ENCODE measurements around the gene CYP1B1.
"Not testable (repeated sequence)": the region's sequence is repeated elsewhere in the genome, so short reads cannot be mapped to it uniquely, and the experiment has no call there.

CYP1B1 gene

DNA sequence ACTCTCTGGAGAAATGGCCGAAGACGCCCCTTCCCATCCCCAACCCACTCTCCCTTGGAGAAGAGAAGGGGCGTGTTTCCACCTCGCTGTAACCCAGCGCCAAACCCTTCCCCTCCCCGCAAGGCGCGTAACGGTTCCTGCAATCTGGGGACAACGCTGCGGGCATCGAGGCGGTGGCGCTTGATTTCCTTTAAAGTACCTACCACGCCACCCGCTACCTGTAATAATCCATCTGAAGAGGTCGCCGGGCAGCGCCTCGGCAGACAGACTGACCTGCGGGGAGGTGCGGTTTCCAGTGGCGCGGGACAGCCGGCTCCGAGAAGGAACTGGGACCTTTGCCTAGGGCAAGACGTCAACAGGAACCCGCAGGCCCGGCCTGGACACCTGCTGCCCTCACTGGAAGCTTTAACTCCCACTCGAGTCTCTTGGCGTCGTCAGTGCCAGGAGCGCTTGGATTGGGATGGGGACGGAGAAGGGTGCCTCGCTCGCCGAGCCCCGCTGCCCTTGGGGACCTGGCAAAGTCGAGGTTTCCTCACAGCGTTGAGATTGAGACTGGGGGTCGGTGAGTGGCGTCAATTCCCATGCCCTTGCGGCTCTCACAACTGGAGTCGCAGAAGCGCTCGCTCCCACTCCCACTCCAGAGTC, at the start of gene CYP1B1:
CYP1B1 (minus strand) TSS at position 645 of the 645 bp plus-strand sequence. CDS start 763 bp downstream, outside the sequence.
- peak; percentile 5 for DNase-seq

DNA sequence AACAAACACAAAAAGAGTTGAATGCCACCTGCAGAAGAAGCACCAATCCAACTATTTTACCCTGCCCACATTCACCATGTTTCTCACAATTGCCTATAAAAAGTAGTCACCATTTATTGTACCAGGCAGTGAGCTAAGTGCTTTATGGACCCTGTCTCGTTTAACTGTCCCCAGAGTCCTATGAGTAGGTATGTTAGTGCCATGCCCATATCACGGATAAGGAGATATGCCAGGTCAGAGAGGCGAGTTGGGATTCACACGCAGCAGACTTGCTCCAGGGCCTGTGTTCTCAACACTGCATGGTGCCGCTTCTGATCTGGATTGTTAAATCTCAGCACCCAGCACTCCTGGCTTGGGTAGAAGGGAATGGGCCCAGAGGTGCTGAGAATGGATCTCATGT, 49.1 kb upstream of the CYP1B1 start:
- no peak for DNase-seq

DNA sequence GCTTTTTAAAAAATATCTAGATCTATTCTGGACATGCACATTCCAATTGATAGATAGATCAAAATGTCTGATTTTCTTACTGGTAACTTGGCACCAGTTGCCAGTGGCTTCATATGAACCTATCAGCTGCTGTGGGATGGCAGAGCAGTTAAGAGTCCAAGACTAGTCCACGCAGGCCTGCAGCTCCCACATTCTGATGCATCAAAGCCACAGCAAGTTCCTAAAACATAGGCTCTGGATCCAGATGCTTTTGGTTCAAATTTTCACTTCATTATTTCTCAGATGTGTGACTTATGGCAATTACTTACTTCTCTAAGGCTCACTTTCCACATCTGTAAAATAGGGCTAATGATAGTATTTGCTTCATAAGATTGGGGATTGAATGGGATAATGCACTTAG, 48.0 kb upstream of the CYP1B1 start:
- no peak for DNase-seq

DNA sequence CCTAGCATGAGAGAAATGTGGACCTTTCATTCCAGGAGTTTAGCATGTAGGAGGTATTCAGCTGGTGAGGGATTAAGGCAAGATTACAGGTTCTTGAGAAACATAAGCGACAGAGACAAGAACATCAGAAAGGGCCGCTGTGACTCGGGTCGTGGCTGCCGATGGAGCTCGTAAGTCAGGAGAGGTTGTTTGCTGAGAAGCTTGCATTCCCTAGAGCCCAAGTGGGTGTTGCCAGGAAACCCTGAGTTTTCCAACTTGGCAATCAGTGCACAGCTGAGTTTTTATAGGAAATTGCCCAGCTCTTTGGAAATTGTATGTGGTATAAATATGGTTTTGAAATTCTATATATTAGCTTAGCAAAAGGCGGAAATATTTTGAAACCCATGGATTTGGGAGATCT, 46.4 kb upstream of the CYP1B1 start:
- DNase-seq = no peak

DNA sequence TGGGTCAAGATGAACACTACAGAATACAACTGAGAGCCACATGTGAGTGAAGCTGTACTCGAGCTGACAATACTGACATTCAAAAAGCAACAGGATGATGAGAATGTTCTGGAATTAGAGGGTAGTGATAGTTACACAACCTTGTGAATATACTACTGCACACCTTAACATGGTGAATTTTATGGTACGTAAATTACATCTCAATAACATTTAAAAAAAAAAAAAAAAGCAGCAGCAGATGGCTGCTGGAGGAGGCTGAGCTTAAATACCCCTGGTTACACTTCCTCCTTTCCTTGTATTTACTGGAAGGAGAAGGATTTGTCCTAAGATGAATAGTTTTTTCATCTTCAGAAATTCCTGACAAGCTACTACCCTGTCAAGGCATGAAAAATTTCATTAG, 45.5 kb upstream of the CYP1B1 start:
- DNase-seq = no peak

DNA sequence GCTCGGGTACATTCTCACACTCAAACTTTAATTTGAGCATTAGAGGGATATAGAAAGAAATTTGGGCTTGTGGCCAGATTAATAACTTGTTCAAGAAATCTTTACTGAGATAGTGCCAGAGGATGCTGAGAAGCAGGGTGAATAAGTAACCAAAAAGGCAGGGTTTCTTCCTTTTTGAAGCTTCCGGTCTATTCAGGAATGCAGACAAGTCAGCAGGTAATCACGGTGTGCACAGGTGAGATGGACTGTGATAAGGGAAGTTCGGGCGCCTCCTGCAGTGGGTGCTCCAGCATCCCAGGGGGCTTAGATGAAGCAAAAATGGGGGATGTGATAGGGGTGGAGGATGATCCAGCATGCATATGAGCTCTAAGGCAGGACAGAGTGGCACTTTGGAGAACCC, 44.9 kb upstream of the CYP1B1 start:
- DNase-seq = no peak

DNA sequence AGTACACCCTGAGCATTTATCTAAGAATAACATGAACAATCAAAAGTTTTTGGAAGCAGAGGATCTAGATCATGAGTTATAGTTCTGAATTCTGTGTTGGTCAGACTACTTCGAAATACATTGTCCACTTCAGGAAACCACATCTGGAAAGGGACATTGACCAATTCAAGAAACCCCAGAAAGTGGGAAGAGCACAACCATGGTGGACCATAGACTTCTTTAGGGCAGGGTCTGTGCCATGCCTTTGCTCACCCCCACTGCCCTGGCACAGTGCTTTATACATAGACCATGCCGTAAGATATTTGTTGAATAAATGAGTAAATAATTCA, 44.3 kb upstream of the CYP1B1 start:
- no peak for DNase-seq

DNA sequence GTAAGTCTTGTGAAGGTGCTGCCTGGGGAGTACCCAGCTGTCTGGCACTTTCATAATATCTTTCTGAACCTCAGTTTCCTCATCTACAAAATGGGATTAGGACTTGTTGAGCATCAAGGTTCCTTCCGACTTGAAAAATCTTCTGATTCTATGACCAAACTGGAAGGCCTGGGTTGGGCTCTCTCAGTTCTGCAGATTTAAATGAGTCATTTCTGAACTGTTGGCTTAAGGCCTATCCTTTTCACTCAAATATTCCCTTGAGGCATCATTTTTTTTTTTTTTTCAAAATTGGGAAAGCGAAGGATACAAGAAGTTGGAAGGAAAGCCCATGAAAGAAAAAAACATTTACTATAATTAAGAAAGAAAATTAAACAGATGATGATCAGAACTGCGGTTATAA, 40.8 kb upstream of the CYP1B1 start:
- no peak for DNase-seq

DNA sequence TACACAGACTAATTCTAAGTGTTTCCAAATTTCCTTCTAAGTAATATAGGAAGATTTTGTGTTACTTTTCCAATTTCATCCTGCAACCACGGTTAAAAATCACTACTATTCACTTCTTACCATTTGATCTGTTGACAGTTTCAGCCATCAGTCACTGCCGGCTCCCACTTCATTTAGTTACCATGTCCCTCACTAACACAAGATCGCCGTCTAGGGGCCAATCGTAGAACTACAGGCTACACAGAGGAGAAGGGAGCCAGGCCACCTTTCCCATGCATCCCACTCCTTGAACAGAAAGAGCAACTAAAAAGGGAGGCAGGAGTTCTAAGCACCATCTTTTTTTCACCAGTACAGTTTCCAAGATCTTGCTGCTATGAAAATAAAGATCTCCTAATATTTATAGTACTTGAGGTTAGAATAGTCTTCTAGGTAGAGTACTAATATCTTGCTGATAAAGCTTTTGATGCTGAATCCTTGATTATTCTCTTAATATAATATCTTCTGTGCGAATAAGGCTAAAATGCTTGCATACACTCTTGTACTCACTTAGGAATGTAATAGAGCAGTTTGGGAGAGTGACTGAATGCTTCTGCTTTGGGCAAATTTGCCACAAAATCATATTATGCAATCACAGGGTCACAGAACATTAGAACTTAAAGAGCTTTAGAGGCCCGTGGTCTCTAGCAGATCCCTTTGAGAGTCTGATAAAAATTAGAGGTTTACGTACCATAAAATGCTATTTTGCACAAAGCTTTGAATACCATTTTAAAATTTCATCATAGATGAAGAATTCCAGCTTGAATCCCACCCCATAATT, 39.5 kb upstream of the CYP1B1 start:
- DNase-seq = peak; percentile 70

DNA sequence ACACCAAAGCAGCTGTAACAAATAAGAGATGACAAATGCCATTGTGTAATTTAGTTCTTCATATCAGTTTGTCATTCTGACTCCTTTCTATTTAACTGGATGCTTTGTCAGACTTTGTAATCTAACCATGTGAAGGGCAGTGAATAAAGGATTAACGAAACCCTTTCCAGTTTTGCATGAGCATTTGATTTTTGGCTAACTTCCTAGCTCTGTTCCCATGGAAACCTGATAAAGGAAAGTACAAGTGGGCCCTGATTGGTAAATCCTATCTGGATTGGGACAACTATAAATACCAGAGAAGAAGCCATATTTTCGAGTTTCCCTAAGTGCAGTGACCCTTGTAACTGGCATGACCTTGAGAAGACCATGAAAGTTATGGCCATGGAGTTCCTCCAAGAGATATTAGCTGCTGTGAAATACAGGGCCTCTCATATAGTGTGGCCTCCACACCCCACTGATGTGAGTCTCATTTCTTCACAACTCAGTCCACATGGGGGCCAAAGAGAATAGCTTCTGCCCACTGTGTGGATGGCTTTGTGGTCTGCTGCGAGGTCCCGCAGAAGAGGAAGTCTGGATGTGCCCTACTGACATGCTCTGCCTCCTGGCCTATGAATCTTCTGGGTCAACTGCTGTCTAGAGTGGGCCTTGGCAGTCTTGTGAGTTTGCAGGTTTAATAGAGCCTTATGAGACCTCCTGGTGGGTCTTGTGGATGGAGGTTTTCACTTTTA, 38.2 kb upstream of the CYP1B1 start:
- DNase-seq = no peak

DNA sequence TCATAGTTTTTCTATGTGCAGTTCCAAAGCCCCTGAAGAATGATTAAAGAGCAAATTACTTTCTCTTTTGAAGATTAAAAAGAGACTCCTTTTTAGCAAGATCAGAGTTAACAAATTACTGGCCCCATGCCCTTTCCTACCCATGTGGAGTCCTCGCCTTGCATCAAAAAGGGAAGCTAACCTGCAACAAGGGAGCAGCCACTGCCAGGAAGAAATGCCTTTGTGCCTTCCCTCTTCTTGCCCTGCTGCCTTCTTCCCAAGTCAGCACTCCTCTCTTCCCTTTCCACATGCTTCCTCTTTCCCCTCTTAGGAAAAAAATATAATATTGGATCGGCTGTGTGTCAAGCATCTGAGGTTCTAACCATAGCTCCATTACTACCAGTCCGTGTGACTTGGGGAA, 37.1 kb upstream of the CYP1B1 start:
- no peak for DNase-seq

DNA sequence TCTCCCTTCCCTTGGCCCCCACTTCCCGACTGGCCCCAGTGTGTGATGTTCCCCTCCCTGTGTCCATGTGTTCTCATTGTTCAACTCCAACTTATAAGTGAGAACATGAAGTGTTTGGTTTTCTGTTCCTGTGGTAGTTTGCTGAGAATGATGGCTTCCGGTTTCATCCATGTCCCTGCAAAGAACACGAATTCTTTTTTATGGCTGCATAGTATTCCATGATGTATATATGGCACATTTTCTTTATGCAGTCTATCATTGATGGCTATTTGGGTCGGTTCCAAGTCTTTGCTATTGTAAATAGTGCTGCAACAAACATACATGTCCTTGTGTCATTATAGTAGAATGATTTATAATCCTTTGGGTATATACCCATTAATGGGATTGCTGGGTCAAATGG, 35.4 kb upstream of the CYP1B1 start:
- not testable (repeated sequence) for DNase-seq

DNA sequence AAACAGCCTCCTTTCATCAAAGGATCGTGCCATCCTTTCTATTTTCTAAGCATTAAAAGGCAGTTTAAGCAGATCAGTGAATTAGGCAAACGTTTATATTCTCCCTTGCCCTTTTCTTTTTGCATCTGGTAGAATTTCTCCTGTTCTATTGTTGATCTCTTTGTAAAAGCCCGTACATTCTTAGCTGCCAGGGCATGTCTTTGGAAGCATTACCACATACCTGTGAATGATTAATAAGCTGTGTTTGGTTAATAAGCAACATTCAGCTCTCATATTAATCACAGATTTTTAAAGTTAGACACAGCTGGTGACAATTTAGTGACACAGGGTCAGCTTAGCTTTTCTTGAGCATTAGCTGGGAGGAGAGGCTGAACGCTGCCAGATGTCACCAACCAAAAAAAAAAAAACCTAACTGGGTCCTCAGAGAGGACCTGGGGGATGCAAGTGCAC, 33.8 kb upstream of the CYP1B1 start:
- DNase-seq = no peak

DNA sequence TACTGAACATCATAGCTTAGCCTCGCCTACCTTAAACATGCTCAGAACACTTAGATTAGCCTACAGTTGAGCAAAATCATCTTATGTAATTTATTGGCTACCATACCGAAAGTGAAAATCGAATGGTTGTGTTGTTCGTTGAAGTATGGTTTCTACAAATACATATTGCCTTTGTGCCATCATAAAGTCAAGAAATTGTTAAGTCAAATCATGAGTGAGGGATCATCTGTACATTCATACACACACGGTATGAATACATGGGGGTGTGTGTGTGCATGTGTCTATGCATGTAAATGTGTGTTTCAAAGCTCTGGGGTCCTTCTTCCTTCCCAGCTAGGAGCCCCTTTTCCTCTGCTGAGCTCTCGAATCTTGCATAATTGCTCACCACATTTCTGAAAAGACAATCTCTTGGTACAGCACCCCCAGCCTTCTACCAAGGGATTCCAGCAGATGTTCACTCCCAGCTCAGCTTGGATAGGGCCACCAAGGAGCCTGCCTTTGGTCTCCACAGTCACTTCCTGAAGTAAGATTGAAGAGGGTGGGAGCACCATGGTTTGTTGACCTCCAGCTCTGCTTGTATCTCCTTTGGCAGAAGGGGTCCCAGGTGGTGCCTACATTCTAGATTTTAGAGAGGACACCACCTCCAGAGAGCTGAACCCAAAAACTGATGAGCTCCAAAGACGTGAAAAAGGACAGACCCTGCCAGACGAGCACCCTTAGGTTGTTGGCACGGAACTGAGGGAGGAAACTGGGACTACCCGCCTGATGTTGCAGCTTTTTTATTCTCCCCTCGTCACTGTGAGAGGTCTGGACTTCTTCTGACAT, 33.2 kb upstream of the CYP1B1 start:
- DNase-seq = no peak

DNA sequence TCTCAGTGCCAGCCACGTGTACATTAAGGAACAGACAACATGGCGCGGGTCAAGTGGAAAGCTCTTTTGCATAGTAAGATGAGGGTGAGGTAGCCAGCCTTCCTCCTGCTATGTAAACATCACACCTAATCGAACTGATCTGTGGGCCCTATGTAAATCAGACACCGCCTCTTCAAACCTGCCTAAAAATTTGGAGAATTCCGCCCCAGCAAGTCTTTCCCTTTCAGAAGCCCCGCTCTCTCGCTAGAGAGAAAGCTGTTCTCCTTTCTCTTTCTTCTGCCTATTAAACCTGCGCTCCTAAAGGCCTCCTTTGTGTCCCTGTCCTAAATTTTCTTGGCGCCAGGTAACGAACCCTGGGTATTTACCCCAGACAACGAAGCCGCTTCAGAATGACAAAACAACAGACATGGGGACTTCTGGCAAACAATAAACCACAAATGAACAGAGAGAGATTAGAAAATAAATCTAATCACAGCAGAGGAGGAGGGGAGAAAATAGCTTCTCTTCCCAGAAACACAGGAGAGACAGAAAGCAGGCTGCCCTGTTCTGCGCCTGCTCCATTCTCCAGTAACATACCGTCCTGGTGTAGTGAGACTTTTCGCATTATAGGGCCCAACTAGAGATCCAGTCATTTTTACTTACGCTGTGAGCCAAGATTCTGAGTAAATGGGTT, 31.9 kb upstream of the CYP1B1 start:
- no peak for DNase-seq

DNA sequence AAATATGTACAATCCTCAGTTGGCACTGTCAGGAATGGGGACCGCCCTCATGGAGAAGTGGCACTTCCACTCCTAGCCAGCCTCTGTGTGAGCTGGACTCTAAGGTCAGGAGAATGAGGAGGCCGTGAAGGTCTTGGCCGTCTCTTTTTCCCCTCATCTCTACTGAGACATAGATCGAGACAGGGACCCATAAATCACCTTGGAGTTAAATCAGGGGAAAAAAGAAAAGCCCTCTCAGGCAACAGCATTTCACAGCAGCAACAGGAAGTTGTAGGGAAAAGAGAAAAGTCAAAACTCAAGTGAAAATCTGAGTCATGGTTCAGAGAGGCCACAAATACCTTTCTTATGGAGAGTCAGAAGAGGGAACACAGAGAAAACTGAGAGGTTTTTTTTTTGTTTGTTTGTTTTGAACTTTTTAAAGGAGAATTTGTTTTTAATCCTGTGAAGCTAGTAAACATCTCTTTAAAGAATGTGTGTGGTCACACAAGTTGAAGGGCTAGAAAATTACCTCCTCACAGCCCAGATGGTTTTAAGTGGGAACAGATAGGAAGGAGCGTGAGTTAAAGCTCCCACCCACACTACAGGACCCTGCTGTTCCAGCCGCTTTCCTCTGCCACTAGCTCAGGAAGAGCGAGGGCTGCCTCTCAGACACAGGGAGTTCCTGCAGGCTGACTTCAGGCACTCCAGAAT, 30.6 kb upstream of the CYP1B1 start:
- no peak for DNase-seq

DNA sequence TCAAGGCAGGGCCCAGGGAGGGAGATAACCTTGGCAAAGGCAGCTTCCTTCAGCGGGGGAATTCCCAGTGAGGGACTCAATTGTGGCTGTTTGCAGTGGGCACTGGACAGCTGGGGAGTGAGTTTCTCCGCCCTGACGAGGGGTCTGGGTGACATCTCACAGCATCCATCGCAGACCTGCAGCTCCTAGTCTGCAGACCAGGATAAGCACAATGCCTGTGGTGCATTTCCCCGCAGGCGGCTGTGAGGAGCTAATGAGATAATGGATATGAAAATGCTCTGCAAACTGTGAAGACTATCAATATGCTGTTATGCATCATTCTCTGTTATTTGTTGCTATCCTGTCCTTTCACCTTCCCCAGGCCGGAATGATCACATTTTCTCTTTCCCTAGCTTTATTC, 30.0 kb upstream of the CYP1B1 start:
- no peak for DNase-seq

DNA sequence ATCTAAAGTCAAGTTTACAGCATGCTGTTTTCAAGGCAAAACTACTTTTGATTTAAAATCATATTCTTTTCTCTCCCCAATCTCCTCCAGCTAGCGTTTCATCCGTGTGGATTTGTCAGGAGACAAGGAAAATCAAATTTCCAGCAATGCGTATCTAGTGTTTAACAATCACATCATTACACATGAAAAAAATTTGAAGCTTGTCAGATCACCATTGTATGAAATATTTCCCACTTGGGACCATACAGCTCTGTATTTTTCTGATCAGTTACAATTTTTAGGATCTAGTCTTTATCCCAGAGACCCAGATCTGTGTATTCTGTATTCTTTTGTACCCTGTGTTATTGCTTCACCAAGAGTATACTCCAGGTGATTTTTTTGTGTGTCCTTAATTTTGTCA, 28.6 kb upstream of the CYP1B1 start:
- no peak for DNase-seq

DNA sequence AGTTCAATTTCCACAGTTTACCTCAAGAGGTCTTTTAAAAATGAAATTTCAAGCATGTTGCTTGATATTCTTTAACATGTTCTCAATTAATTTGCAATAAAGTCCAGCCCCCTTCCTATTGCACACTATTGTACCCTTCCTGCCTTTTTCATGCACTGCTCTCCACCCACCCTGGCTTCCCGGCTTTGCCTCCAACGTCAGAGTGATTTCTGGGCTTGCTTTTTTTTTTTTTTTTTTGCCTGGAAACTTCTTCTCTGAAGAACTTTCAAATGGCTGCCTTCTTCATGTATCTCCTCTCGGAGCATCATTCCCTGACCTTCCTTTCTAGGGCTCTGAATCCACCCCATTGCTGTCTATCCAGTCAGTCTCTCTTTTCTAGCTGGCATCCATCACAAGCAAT, 24.4 kb upstream of the CYP1B1 start:
- no peak for DNase-seq

DNA sequence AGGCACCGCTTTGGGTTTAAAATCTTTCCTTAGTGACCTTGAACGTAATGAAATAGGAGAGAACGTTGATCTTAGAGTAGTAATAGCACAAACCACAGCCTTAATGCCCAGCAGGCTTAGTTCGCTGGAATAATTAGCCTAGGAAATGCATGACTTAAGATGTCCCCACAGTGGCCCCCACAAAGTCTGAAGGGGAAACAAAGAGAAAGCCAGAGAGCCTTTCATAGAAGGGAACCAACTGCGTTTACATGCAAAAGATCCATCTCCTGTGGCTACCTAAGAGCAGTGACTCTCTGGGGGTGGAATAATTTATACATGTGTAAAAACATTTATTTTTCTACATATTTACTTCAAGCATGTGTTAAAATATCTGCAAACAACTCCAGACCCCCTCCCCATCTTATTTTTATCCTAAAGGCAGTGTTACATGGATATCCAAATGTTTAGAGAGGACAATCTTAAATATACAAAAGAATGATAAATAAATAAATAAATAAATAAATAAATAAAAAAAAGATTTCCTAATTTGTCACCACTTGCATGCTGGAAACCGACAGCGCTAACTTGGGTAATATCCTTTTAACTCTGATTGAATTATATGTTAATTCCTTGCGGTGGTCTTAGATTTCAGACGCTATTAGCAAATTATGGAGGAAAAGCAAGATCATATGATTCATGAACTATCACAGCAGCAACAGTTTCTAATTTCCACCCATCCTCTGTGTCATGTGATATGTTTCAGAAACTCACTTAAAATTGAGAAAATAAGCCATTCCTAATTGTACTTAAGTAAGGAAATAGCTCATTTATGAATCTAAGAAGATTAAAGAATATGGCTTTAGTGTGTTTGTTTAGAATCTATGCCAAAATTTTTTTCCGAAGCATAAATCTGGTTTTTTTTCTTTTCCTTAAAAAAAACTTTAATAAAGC, 23.4 kb upstream of the CYP1B1 start:
- DNase-seq = no peak
